Activated CD8-positive, alpha-beta memory T cell treated with anti-CD3 and anti-CD28 coated beads, Interleukin-2, amount 50 U/mL, for 24 hours (primary cell): ENCODE measurements around the gene HS3ST2.

Experiments used
- DNase-seq: peaks from one replicate; pipeline ENCODE4 v3.0.0-alpha.2; 2020; ENCODE audit errors: extremely low read depth

HS3ST2 gene

DNA sequence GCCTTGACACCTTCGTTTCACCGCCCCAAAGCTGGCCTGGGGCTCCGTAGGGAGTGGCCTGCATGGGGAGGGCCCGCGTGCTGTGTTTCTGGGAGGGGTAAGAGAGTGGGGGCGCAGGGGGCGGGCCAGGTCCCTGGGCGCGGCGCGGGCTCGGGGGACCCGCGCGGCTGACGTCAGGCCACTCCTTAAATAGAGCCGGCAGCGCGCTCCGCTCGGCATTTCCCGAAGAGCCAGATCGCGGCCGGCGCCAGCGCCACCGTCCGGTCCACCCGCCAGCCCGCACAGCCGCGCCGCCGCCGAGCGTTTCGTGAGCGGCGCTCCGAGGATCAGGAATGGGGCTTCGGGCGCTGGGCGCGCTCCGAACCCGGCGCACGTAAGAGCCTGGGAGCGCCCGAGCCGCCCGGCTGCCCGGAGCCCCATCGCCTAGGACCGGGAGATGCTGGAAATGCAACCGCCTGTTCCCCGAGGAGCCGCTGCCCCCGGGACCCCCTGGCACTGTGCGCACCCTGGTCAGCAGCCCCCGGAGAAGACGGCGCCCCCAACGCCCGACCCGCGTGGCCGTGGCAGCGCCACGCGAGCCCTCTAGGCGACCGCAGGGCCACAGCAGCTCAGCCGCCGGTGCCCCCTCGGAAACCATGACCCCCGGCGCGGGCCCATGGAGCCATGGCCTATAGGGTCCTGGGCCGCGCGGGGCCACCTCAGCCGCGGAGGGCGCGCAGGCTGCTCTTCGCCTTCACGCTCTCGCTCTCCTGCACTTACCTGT lies at the start of gene HS3ST2:
Gene HS3ST2, plus strand, starts transcription at position 215 of the 763 bp plus-strand sequence. Its CDS starts 449 bp downstream, at position 664.
- no peak for DNase-seq

DNA sequence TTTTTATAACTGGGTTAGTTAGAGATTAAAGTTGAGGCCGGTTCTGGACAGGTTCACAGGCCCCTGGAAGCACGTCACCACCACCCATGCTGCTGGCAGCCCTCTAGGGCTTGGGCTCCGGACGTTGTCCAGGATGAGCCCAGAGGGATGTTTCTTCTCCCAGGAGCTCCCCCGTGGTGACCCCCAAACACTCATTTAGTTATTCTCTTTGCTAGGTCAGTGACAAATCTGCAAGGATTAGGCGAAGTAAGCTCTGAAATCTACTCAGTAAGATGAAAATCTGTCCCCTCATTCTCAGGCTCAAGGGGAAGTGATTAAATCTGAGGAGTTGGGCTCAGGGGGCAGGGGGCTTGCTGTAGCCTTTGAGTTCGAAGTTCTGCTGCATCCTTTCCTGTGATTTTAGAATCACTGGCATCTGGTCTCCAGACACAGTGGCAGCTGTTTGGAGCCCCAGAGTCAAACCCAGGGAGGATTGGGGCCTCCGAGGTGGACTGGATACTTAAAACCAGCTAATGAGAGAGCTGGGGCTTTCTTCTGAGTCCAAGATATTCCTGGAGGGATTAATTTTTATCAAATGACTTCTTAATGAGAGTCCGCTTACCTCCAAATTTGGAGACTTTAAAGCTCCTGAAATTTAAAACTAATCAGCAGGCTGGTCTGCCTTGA lies 49.2 kb upstream of the HS3ST2 start:
- DNase-seq, result no peak

DNA sequence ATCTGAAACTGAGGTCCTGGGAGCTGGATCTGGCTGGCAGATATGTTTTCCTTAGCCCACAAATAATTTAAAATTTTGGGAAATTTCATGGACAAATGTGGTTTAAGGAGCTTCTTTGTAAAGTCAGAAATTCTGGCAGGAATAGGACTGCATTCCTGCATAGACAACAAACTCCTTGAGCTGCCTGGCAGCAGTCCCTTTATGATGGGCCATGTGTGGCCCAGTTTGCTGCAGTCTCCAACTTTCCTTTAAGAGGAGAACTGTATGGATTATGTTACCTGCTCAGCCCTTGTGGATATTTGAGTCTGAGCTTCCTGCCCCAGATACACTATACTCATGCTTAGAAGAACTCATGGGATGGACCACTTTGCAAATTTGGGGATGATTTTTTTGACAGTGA lies 48.5 kb upstream of the HS3ST2 start:
- no peak for DNase-seq

DNA sequence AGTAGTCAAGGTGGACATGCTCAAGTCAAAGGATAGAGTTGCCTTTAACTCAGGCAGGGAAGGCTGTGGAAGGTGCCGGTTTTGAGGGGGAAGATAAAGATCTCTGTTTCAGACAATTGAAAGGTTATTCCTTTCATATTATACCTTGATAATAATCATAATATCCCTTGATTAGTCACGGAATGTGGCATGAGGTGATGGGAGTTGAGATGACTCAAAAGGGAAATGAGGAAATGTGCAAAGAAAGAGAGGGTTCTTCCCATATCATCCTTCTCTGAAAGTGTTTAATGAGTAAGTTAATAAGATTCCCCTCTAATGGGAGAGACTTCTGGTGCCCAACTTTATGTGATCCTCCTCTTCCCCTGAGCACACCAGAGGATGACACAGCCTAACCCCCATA lies 43.1 kb upstream of the HS3ST2 start:
- DNase-seq, result no peak

DNA sequence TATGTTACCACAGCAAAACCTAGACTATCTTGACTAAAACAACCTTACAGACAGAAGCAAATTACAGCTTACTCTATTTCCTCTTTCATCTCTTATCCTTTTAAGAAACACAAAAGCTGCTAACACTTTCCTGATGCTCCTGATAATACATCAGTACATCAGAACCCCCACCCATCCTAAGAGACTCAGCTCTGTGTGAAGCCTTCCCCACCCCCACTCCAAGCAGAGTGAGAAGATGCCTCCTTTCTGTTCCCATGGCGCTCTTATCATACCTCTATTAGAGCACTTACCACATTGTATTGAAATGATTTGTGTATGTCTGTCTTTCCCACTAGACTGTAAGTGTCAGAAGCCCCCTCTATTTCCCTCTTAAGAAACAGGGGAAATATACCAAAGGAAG lies 42.4 kb upstream of the HS3ST2 start:
- DNase-seq, result no peak

DNA sequence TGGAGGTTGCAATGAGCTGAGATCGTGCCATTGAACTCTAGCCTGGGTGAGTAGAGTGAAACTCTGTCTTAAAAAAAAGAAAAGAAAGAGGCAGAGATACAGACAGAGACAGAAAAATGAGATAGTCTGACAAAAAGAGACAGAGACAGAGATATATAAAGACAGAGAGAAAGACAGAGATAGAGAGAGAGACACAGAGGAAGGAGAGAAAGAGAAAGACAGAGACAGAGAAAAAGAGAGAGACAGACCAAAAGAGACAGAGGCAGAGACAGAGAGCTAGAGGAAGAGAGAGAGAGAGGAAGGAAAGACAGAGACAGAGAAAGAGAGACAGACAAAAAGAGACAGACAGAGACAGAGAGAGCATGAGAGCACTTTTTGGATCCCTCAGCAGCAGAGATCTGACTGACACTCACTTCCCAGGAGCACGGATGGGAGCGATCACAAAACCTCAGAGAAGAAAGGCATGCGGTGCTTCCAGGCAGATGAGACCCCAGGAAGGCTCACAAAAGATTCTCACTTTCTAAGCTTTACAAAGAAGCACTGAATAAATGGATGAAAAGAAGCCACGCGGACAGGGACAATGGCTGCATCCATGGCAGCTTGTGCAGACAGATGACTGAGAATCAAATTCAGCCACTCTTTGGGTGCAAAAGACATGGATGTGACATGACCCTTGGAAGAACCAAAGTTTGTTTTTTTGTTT lies 38.6 kb upstream of the HS3ST2 start:
- no peak for DNase-seq

DNA sequence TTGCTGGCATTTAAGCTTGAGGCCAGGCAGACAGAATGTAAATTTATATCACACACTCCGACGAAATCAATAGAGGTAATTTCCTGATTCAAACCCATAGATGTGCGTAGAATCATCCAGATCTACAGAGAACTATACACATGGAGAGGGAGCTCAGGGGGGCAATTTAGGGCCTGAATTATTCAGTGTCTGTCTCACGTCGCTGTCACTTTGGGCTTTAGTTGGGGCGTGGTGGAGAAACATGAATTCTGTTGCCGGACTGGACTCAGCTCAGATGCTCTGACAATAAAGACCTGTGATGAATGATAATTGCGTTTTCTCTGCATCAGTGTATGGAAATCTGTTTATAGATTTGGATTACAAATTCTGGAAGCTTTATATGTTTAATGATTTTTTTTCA lies 32.5 kb upstream of the HS3ST2 start:
- no peak for DNase-seq

DNA sequence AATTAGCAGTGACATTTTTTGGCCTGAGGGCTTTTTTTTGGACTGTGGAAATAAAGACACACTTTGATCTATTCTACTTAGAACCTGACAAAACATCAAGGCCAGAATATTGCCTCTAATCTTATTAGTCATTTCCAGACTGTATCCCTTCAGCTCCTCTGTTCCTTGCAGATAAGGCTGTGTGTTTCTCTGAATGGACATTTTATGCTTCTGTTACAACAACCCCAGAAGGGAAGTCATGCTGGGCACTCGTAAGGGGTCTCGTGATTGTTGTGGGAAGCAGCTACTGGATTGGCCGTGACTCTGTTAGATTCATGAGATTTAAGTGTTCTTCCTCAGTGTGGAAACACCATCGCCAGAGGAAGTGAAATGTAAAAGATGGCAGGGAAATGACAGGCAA lies 31.6 kb upstream of the HS3ST2 start:
- DNase-seq, result no peak

DNA sequence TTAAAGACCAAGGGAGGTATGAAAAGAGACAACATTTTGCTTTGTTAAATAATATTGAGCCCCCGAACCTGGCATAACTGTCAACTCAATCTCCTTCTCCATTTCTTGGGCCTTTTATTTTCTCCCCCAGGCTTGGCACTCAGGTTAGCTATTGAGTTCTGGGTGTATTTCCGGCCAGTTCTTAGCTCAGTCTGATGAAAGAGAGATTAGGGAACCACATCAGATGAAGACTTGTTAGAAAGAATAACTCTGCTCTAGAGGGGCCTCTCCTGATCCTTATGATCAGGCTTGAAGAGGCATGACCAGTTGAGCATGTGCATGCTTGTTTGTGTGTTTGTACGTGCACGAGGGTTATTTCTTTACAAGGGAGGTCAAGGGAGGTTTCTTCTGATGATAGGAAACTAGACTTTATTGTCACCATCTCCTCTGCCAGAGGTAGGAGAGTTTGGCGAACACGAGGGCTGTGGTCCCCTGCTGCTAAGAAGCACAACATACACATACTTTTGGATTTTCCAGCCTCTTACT lies 29.2 kb upstream of the HS3ST2 start:
- DNase-seq, result no peak

DNA sequence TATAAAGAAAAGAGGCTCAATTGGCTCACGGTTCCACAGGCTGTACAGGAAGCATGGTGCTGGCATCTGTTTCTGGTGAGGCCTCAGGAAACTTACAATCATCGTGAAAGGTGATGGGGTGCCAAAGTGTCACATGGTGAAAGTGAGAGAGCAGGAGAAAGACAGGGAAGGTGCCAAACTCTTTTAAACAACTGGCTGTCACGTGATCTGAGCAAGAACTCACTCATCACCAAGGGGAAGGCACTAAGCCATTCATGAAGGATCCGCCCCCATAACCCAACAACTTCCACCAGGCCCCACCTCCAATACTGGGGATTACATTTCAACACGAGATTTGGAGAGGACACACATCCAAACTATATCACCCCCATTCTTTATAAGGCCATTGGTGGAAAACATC lies 28.4 kb upstream of the HS3ST2 start:
- no peak for DNase-seq

DNA sequence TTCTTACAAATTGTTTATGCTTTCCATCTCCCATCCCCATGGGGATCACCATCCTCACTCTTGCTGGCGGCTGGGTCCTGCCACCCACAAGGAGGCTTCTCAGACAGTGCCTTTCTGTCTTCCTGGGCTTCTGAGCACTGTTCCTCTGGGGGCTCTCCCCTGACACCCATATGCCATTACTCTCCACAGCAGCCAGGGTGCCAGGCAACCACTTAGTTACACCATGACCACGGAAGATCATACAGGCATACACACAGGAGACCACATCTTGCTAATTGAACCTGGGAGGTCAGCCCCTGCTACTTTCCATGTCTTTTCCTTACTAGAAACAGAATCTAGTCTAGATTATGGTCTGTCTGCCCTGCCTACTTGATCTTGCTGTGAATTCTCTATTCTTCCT lies 27.7 kb upstream of the HS3ST2 start:
- no peak for DNase-seq

DNA sequence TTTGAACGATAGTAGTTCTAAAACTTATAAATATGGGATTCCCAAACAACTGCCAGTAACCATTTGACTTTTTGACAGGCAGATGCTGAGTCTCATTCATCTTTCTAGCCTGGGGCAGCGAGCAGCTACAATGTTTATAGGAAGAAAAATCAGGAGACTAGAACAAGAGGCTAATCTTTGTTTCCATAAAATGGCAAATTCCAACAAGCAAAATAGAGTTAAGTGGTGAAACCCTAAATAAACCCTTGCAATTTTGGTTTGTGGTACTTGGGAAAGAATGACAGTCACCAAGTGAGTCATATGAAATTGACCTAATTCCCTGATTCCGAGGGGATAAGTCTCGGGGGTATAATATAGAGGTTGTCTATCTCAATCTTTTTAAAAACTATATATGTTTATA lies 27.3 kb upstream of the HS3ST2 start:
- no peak for DNase-seq

DNA sequence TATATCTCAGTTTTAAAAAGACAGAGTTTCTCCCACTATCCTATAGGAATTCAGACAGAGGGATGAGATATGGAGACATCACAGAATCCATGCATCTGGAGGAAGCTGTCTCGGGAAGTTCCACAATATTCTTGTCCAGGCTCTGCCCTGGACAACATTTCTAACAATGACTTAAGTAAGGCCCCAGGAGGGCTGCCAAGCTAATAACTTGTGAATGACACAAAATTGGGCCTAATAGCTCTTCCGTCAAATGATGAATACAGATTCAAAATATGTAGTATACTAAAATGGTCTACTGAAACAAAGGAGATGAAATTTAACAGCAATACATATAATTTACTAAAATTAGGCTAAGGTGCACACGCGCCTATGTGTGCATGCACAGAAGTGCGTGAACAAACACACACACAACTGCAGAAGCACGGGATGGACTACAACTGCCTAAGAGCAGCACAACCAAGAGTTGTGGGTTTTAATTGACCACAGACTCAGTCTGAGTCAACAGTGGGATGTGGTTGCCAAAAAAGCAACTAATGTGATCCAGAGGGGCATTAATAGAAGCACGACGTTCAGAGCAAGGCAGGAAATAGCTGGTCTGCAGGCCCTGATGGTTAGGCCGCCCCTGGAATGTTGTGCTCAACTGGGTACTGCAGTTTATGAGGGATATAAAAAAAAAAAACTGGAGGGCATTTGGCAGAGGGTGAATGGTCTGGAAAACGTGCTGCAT lies 26.3 kb upstream of the HS3ST2 start:
- no peak for DNase-seq

DNA sequence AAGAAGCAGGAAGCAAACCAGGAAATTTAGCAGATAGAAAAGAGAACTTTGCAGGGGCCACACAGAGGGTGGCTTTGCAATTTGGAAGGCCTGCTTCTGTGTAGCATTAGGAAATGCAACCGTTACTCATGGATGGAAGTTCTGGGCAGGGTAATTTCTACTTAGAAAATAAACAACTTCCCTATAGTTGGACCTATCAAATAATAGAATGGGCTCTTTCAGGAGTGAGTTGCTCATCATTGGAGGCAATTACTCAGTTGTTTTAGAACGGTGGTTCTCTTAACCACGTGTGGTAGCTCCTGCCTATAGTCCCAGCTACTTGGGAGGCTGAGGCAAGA lies 25.8 kb upstream of the HS3ST2 start:
- DNase-seq, result no peak

DNA sequence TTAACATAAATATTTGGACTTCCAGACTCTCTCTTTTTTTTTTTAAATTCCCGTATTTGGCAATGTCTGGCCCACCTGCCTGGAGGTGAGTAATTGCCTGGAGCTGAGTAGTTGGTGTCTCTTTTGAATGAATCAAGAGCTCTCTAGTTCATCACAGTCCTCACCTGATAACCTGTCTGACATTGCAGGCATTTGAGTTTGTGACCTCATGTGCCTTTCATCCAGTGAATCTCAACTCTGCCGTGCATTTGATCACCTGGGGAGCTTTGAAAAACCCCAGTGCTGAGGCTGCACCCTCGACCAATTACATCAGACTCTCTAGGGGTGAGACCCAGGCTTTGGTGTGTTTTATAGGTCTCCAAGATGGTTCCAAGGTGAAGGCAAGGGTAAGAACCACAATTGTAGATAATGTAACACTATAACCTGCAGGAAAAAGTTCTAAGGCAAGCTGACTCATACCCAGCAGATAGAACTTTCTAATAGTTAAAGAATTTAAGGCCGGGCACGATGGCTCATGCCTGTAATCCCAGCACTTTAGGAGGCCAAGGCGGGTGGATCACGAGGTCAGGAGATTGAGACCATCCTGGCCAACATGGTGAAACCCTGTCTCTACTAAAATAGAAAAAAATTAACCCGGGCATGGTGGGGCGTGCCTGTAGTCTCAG lies 24.5 kb upstream of the HS3ST2 start:
- no peak for DNase-seq

DNA sequence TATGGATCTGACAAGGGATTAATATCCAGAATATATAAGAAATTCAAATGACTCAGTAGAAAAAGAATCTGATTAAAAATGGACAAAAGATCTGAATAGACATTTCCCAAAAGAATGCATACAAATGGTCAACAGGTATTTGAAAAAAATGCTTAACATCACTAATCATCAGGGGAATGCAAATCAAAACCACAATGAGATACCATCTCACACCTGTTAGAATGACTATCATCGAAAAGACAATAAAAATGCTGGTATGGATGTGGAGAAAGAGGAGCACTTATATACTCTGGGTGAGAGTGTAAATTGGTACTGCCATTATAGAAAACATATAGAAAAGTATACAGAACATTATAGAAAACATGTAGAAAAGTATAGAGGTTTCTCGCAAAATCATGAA lies 16.4 kb upstream of the HS3ST2 start:
- no peak for DNase-seq

DNA sequence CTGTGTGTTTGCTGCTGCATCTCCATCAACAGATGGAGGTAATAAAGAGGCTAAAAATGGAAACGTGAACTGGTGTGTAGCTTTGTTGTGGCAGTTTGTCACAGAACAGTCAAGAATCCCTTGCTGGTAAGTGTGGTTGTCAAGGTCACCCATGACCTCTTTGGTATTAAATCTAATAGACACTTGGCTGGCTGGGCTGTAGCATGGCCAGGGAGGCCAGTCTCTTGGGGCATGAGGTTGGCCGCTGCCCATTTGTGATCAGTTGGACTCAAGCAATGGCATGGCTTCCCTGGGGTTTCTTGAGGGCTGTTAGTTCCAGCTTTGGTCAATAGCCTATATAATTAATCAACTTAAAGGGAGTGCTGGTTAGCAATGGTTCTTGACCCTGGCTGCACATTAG lies 14.8 kb upstream of the HS3ST2 start:
- no peak for DNase-seq

DNA sequence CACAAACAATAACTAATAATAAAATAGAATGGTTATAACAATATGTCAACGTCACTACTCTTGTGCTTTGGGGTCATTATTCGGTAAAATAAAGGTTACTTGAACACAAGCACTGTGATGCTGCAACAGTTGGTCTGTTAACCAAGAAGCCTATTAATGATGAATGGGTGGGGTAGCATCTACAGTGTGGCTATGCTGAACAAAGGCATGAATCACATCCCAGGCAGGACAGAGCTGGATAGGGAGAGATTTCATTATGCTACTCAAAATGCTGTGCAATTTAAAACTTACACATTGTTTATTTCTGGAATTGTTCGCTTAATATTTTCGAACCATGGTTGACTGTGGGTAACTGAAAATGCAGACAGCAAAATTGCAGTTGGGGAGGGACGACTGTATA lies 9.1 kb upstream of the HS3ST2 start:
- no peak for DNase-seq

DNA sequence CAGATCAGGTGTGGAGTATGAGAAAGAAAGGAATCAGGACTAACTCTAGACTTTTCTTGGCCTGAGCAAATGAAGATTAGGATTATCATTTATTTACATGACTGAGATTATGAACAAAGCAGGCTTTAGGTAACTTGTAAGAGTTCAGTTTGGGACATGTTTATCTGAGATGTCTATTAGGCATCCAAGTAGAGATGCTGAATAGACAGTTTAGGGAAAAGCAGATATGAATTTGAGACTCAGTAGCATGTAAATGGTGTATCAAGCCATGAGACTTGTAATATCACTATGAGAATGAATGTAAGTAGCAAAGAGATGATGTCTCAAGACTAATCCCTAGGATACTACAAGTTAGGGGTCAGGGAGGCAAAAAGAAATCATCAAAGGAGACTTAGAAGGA lies 8.6 kb upstream of the HS3ST2 start:
- DNase-seq, result no peak

DNA sequence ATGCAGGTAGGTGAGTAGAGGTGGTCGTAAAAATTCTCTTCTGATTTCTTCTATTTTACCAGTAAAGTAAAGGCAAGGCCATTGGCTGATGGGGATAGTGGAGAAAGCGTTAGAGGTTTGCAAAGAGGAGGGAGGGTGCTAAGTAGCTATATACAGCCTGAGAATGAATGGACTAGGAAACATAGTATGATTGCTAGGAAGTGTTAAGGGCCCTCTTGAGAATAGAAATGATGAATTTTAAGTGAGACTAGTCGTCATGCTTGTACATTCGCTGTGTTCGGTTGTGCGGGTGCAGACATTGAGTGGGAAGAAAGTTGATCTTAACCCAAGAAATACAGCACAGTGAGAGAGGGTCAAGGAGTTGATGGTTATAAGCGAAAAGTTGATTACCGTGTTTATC lies 7.2 kb upstream of the HS3ST2 start:
- no peak for DNase-seq

DNA sequence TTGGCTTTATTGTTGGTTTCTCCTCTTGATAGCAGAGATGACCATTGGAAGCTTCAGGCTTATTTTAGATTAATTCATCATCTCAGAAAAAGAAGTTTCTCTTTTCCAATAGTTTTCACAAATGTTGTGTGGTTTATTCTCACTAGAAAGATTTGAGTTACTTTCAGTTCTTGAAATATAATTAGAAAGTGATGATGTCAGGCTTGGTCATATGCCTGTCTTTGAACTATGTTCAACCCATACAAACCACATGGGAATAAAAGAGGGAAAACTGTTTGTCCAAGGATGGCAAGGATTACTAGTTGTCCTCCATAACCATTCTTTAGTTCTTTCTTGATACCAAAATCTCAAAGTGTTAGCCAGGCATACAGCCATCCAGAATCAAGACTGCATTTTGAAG lies 3.7 kb upstream of the HS3ST2 start:
- DNase-seq, result no peak
